ENCODE results near the gene GPR142.

DNA sequence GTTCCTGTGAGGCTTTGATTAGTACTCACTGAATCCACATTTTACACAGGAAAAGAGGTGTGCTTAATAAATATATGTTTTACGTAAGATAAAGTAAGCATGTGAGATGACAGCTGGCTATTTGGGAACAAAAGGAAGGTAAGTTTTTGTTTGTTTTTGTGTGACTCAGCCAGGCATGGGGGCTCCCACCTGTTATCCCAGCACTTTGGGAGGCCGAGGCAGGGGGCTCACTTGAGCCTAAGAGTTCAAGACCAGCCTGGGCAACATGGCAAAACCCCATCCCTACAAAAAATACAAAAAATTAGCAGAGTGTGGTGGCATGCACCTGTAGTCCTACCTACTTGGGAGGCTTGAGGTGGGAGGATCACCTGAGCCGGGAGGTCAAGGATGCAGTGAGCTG lies 17.9 kb downstream of the GPR142 start:
- TF ChIP-seq, protein P1, sequence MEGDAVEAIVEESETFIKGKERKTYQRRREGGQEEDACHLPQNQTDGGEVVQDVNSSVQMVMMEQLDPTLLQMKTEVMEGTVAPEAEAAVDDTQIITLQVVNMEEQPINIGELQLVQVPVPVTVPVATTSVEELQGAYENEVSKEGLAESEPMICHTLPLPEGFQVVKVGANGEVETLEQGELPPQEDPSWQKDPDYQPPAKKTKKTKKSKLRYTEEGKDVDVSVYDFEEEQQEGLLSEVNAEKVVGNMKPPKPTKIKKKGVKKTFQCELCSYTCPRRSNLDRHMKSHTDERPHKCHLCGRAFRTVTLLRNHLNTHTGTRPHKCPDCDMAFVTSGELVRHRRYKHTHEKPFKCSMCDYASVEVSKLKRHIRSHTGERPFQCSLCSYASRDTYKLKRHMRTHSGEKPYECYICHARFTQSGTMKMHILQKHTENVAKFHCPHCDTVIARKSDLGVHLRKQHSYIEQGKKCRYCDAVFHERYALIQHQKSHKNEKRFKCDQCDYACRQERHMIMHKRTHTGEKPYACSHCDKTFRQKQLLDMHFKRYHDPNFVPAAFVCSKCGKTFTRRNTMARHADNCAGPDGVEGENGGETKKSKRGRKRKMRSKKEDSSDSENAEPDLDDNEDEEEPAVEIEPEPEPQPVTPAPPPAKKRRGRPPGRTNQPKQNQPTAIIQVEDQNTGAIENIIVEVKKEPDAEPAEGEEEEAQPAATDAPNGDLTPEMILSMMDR (IDR thresholded peaks at IDR 0.05) = no peak
- no peak for TF ChIP-seq POLR2A (IDR thresholded peaks at IDR 0.05)

Data from heart left ventricle (tissue), 13 donors.